ENCODE measurements around the gene SBK3. TPM values are rescaled to one million over a fixed set of nuclear protein-coding genes. Genes with fewer than 3 reads are reported as not detected.

The SBK3 gene
- total and polyA plus RNA-seq, 3 donors from 2014 or later: 0.34 to 0.81 (median 0.39) TPM

DNA sequence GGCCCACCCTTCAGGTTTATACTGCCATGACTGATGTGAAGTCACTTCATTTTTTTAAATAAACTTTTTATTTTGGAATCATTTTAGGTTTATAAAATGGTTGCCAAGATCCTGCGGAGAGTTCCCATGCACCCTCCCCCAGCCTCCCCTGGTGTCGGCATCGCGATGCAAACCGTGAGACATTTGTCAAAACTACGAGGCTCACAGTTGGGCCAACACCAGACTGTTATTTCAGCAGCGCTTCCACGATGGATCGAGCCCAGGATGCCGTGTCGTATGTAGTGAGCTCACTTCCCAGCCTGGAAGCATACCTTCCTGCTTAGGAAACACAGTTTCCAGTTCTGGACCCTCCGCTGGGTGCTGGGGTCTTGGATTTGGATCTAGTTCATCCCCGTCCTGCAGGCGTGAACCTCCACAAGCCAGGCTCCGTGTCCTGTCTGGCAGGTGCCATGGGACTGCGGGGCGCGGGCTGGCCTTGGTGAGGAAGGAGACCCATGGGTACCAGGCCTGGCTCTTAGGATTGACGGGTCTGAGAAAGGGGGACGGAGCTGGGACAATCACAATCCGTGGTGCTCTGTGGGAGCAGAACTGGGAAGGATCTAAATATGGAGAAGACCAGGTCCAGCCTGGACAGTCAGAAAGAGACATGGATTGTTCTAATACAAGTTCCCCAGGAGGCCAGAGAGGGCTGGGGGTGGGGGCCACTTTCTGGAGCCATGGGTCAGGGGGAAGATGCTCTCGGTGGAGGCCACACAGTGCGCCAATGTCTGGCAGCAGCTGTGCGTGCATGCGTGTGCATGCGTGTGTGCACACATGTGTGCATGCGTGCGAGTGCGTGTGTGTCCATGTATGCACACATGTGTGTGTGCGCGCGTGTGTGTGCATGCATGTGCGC is 6.0 kb downstream of the SBK3 start:
- no peak overlapping the region for H3K27ac ChIP-seq
- H3K4me1 ChIP-seq: no peaks in the 10 kb centered on the region
- 81 to 90% methylated on average over 31 to 33 of the region's 33 CpGs for WGBS, 2 donors

DNA sequence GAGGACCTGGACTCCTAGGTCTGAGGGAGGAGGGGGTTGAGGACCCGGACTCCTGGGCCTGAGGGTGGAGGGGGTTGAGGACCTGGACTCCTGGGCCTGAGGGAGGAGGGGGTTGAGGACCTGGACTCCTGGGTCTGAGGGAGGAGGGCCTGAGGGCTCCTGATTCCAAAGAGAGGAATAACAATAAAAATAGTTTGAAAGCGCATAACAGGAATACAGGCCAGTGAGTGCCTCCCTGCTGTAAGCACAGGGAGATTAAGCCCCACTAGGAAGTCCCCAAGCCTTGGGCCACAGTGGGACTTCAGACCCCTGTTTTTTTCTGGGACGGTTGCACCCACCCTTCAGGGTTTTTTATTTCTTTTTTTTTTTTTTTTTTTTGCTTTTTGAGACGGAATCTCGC is 7.2 kb downstream of the SBK3 start:
- Histone ChIP-seq H3K27me3 (no peaks in the 10 kb centered on the region), H3K9me3 (no peaks in the 10 kb centered on the region), H3K4me3 (no peak overlapping the region), H3K36me3 (ENCODE audit: low read depth, missing control alignments) (no peaks in the 10 kb centered on the region), H3K27ac (no peak overlapping the region), H3K4me1 (no peaks in the 10 kb centered on the region)
- no peak for TF ChIP-seq POLR2A (IDR thresholded peaks at IDR 0.05)
- TF ChIP-seq, protein P1, sequence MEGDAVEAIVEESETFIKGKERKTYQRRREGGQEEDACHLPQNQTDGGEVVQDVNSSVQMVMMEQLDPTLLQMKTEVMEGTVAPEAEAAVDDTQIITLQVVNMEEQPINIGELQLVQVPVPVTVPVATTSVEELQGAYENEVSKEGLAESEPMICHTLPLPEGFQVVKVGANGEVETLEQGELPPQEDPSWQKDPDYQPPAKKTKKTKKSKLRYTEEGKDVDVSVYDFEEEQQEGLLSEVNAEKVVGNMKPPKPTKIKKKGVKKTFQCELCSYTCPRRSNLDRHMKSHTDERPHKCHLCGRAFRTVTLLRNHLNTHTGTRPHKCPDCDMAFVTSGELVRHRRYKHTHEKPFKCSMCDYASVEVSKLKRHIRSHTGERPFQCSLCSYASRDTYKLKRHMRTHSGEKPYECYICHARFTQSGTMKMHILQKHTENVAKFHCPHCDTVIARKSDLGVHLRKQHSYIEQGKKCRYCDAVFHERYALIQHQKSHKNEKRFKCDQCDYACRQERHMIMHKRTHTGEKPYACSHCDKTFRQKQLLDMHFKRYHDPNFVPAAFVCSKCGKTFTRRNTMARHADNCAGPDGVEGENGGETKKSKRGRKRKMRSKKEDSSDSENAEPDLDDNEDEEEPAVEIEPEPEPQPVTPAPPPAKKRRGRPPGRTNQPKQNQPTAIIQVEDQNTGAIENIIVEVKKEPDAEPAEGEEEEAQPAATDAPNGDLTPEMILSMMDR (IDR thresholded peaks at IDR 0.05): no peak
- WGBS, 2 donors: 87 to 92% methylated on average over 5 of the region's 5 CpGs
- intact Hi-C loops (cut with DNase I; ENCODE audit: low total_unique reads): no loop called here
- no peak for DNase-seq

More for the DNA sequence above, 6.0 kb downstream of the SBK3 start:
- Histone ChIP-seq H3K27me3 (no peaks in the 10 kb centered on the region), H3K9me3 (no peaks in the 10 kb centered on the region), H3K36me3 (ENCODE audit: low read depth, missing control alignments) (no peaks in the 10 kb centered on the region), H3K4me3 (no peak overlapping the region)
- TF ChIP-seq, protein P1 (IDR thresholded peaks at IDR 0.05): no peak
- TF ChIP-seq POLR2A (IDR thresholded peaks at IDR 0.05): no peak
- intact Hi-C loops (cut with DNase I; ENCODE audit: low total_unique reads): no loop called here
- DNase-seq: no peak

DNA sequence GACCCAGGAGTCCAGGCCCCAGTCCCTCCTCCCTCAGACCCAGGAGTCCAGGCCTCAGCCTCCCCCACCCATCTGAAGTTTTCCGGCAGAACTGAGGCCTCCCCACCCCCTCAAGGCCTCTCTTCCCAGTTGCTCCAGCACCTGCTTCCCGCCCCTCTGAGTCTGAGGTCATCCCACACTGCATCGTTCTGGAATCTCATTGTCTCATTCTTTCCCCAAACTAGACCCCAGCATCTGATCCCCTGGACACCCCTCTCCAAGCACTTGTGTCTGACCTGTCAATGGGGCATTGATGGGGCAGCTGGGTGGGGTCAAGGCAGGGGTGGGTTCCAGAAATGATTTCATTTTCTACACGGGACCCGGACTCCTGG is 7.6 kb downstream of the SBK3 start:
- no peak for DNase-seq
- intact Hi-C loops (cut with DNase I; ENCODE audit: low total_unique reads): no loop called here
- Histone ChIP-seq H3K27ac (no peak overlapping the region), H3K9me3 (no peaks in the 10 kb centered on the region), H3K36me3 (ENCODE audit: low read depth, missing control alignments) (no peaks in the 10 kb centered on the region), H3K4me1 (no peaks in the 10 kb centered on the region), H3K27me3 (no peaks in the 10 kb centered on the region), H3K4me3 (no peak overlapping the region)
- WGBS, 2 donors: 51 to 60% methylated on average over 5 of the region's 5 CpGs
- no peak for TF ChIP-seq POLR2A (IDR thresholded peaks at IDR 0.05)
- TF ChIP-seq, protein P1 (IDR thresholded peaks at IDR 0.05): no peak

DNA sequence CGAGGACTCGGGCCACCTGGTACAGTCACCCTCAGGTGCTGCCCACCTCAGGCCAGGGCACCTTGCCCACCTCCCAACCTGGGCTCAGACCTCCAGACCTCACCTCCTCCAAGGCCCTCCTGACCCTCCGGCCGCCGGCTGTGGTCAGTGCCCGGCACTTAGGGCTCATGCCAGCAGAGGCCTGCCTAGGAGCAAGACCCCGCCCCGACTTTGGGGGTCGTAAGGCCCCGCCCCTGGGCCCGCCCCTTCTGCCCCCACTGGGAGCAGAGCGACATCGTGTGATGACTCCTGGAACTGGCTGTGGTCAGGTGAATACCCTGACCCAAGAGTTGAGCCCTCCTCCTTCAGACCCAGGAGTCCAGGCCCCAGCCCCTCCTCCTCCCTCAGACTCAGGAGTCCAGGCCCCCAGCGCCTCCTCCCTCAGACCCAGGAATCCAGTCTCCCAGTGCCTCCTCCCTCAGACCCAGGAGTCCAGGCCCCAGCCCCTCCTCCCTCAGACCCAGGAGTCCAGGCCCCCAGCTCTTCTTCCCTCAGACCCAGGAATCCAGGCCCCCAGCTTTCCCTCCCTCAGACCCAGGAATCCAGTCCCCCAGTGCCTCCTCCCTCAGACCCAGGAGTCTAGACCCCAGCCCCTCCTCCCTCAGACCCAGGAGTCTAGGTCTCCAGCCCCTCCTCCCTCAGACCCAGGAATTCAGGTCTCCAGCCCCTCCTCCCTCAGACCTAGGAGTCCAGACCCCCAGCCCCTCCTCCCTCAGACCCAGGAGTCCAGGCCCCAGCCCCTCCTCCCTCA is 8.2 kb downstream of the SBK3 start, which contains the start of gene SBK2:
TSS of gene SBK2 (minus strand) at position 183 of the 790 bp plus-strand sequence. CDS start 839 bp downstream, outside the sequence.
- 46 to 55% methylated on average over 13 to 14 of the region's 14 CpGs for WGBS, 2 donors
- Histone ChIP-seq H3K27ac (no peak within 1 kb of the TSS), H3K27me3 (no peaks in the 10 kb centered on the region), H3K4me1 (no peaks in the 10 kb centered on the region), H3K36me3 (ENCODE audit: low read depth, missing control alignments) (no peaks in the 10 kb centered on the region), H3K9me3 (no peaks in the 10 kb centered on the region), H3K4me3 (no peak within 1 kb of the TSS)
- DNase-seq: no peak
- no peak for TF ChIP-seq POLR2A (IDR thresholded peaks at IDR 0.05)
- TF ChIP-seq, protein P1 (IDR thresholded peaks at IDR 0.05): no peak
- intact Hi-C loops (cut with DNase I; ENCODE audit: low total_unique reads): no loop called here

Data from testis (tissue), 3 donors.